LHCN-M2 (cell line): ENCODE results near the gene CHDH. TPM values are rescaled to one million over a fixed set of nuclear protein-coding genes. Genes with fewer than 3 reads are reported as not detected.

Experiments
- DNase-seq: peaks from one replicate; pipeline ENCODE4 v3.0.0-alpha.2; 2012; ENCODE audit warnings: low read depth
- total RNA-seq: library from RNA; depleted of rRNA; stranded (reverse); fragments of >200 nt; gene quantifications from 2 replicates; pipeline ENCODE4 v1.2.3, GENCODE V29; 2014

Gene CHDH
- total RNA-seq, 1 experiment from 2014 or later: under 0.01 TPM

- no peak for DNase-seq
These were observed 37.0 kb downstream of the CHDH start for GRCh38 chr3:53809267-53809666.

DNA sequence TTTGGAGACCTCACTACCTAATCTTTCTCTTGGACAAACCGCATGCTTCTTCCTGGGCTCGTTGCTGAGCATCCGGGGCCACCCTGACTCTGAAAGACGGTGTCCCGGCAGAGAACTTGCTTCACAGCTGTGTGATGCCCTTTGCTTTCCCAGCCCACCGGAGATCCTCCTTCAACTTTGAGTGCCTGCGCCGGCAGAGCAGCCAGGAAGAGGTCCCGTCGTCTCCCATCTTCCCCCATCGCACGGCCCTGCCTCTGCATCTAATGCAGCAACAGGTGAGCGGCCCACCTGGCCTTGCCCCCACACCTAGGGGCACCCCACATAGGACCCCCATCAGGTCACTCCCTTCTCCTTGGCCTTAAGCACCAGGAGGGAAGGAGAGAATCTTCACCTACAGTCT lies 37.7 kb downstream of the CHDH start:
- DNase-seq: no peak

GRCh38 chr3:53807117-53807810 lies 39.0 kb downstream of the CHDH start:
- no peak for DNase-seq

DNA sequence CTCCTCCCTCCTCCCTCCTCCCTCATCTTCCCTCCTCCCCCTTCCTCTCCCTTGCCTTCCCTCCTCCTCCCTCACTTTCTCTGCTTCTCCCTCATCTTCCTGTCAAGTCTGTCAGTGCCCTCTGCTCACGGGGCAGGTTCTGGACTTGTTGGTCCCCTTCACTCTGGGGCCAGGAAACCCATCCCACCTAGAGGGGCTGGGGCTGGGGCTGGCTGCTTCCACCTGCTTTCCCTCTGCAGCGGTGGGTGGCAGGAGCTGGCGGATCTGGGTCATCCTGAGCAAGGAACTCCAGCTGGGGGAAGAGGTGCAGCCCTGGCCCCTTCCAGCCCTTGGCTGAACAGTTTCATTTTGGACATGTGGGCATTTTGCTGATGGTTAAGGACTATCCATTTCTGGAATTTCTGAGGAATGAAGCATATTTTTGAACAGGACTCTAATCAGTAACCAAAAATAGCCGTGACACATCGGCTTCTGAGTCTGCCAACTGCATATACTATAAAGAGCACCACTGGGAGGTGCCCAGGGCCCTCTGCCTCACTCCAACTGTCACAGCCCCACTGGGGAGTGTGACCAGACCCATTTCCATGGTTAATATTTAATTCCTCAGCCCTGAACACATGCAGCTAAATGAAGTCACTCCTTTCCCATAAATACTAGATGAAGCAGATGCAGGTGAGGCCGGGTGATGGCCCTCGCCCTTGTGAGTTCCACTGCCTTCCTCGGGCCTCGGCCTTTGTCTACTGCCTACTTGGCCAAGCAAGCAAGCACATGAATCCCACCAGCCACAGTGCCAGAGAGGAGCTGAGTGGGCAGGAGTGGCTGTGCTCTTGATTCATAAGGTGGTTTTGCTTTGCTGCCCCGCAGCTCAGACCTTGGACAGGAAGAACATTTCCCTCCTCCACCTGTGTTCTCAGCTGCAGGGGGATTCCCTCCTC lies 39.8 kb downstream of the CHDH start:
- DNase-seq: peak; percentile 81

DNA sequence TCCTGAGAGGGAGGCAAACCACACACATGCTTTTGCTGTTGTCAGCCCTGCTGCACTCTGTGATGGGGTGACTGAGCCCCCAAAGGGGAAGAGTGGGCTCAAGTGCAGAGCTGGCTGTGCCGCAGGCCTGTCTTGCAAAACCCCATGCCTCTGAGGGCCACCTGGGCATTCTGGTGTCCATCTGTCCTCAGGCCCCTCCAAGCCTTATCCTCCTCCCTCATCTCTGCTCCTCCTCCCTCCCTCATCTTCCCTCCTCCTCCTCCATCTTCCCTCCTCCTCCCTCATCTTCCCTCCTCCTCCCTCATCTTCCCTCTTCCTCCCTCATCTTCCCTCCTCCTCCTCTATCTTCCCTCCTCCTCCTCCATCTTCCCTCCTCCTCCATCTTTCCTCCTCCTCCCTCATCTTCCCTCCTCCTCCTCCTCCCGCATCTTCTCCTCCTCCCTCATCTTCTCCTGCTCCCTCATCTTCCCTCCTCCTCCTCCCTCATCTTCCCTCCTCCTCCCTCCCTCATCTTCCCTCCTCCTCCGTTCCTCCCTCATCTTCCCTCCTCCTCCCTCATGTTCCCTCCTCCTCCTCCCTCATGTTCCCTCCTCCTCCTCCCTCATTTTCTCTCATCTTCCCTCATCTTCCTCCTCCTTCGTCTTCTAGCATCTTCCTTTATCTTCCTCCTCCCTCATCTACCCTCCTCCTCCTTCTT lies 40.6 kb downstream of the CHDH start:
- no peak for DNase-seq

- peak; percentile 68 for DNase-seq
These were observed 41.3 kb downstream of the CHDH start for GRCh38 chr3:53804697-53805462.

GRCh38 chr3:53803816-53804695 lies 42.2 kb downstream of the CHDH start:
- DNase-seq: no peak

- DNase-seq: no peak
These were observed 42.9 kb downstream of the CHDH start for GRCh38 chr3:53803124-53803815.

DNA sequence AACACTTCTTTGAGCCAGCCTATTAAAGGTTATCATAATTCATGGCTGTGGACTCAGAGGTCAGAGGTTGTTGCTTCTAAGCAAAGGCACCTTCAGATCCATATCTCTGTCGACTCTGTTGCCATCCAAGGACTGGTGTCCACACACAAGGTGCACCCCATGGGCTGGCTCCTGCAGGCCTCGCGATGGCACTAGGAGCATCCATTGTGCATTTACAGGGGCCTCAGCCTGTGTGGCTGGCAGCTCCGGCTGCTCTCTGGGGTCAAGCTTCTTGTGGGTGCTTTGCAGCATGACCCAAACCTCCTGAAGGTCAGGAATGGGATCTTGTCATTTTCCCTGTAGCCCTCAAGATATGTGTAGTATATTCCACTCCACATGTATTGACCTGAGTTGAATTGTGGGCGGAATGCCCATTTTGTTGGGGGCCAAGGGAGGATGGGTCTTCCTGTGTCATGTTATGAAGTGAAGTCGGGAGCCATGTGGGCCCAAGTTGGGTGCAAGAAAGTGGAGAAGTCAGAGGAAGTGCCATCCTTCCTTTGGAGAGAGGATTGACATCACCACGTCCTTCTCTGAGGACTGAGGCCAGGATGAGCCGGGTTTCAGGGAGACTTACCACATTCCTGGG lies 43.9 kb downstream of the CHDH start:
- DNase-seq: no peak

DNA sequence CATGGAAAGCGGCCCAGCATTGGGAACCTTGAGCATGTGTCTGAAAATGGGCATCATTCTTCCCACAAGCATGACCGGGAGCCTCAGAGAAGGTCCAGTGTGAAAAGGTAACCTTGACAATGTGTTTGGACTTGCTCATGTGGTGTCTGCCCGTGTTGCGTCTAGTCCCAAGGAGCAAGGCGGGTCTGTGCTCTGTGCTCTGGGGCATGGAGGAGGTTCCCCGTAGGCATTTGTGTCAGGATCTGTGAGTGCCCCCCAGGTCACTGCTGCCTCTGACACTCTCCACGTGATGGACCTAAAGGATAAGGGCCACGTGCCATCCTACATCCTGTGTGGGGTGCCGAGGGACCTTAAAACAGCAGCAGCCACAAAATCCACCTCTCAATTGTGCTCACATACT lies 44.9 kb downstream of the CHDH start:
- no peak for DNase-seq

DNA sequence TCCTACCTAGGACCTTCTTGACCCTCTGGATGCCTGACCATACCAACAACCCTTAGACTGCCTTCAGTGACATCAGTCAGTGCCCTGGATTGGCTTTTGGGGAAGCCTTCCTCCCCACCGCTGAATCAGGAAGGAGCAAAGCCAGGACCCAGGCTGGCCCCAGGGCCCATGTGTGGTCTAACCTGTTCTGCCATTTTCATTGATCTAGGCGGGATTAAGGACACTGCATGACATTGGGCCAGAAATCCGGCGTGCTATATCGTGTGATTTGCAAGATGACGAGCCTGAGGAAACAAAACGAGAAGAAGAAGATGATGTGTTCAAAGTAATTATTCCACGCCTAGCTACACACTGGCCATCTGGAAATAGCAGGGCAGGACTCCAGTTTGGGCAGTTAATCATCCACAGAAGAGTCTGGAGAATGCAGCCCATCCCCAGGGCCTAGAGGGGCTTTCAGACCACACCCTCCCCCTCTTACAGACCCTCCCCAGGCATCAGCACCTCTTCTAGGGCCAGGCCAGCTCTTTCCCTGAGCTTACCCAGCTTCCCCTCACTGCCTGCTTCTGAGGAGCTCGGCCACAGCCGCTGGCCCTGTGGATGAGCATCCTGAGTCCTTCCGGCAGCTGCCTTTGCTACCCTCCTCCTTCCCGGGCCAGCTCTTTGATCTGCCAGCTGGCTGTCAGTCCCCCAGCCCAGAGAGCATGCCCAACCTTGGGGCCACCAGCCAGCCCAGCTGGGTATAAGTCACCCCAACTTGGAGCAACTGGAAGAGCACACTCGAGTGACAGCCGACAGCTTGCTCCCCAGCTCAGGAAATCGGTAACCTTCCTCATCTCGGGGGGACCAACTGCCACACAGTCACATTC lies 45.9 kb downstream of the CHDH start:
- DNase-seq: no peak

GRCh38 chr3:53799338-53799865 lies 46.8 kb downstream of the CHDH start:
- no peak for DNase-seq

DNA sequence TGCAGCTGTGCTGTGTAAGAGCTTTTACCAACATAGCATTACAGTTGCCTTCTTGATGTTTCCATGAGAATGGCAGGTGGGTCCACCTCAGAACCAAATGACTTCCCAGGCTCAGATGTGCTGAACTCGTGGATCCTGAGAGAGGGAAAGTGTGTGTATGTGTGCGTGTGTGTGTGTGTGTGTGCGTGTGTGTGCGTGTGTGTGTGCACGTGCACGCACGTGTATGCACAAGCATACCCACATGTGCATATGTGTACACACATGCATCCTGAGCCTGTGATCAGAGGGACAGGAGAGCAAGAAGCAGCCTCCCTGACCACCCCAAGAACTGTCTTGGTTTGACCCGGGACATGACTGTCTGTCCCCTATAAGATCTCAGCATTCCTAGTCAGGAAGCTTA lies 48.1 kb downstream of the CHDH start:
- no peak for DNase-seq

- no peak for DNase-seq
These were observed 50.2 kb downstream of the CHDH start for GRCh38 chr3:53795789-53796560.

DNA sequence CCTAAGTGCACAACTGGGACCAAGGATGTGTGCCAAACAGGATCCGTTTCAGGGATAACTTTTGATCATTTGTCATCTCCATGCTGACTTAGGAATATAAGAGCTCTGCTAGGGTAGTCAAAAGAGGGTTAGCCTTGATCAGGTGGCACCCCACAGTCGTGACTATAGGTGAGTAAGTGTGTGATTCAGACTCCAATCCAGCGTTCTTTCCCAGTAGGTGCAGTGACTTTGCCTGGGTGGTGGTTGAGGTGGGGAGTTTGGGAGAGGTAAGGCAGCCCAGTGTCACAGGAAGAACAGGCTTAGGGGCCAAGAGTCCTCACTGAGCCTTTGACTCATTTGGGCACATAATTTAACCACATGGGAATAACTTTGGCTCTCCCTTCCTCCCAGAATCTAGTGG lies 51.0 kb downstream of the CHDH start:
- DNase-seq: no peak

GRCh38 chr3:53794597-53794996 lies 51.6 kb downstream of the CHDH start:
- peak; percentile 2 for DNase-seq

GRCh38 chr3:53792866-53793265 lies 53.4 kb downstream of the CHDH start:
- no peak for DNase-seq
